Measurements from ENCODE around the gene PLS1. TPM values are rescaled to one million over a fixed set of nuclear protein-coding genes. Genes with fewer than 3 reads are reported as not detected.

PLS1 gene
- total RNA-seq, 1 experiment from 2014 or later: 3.4 TPM

DNA sequence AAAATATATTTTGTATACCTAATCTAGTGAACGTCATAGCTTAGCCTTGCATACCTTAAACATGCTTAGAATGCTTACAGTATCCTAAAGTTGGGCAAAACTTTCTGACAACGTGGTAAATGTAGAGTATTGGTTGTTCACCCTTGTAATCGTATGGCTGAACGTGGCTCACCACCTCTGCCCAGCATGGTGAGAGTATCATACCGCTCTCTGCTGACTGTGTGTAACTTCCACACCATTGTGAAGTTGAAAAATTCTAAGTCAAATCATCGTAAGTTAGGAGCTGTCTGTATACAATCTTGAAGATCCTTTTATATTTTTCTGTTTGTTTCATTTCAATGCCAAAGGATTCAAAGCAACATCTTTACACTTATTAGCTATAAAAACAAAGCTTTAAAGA is 64.2 kb downstream of the PLS1 start:
- H3K27ac ChIP-seq (ENCODE audit: low read length): no peak overlapping the region
- no peaks in the 10 kb centered on the region for H3K79me2 ChIP-seq (ENCODE audit: low read length)
- H3K9me3 ChIP-seq (ENCODE audit: low read length): no peaks in the 10 kb centered on the region
- H3K9me2 ChIP-seq (replicated peaks; ENCODE audit: insufficient read depth, low read length): no peaks in the 10 kb centered on the region
- no peaks in the 10 kb centered on the region for H3K4me1 ChIP-seq (ENCODE audit: low read length)
- H3K4me3 ChIP-seq (ENCODE audit: low read length): no peak overlapping the region
- H3K9ac ChIP-seq (ENCODE audit: low read length): no peak overlapping the region
- H3K36me3 ChIP-seq (ENCODE audit: insufficient read depth, low read length): no peaks in the 10 kb centered on the region
- H4K20me1 ChIP-seq (ENCODE audit: insufficient read depth, low read depth, low read length): no peaks in the 10 kb centered on the region
- H2AFZ ChIP-seq (ENCODE audit: low read length): no peak overlapping the region
- H3K4me2 ChIP-seq (ENCODE audit: low read depth, low read length, poor library complexity, severe bottlenecking): no peak overlapping the region
- DNase-seq: no peak
- no peaks in the 10 kb centered on the region for H3K27me3 ChIP-seq (ENCODE audit: low read length)

DNA sequence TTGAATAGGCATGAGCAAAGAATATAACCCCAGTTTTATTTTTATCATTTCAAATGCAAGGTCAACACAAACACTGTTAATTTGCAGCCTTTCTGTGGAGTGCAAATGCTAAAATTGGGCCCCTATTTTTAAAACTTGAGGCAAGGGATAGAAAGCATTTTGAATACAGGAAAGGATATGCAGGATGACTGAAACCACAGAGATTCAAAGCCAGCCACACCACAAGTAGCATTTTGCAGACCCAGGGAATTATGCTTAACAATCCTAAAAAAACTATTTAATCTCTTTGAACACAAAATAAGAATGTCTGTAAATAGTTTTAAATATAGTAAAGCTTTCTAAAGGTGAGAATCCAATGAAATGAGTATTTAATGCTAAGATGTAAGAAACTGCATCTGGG is 64.7 kb downstream of the PLS1 start:
- no peaks in the 10 kb centered on the region for H3K9me3 ChIP-seq (ENCODE audit: low read length)
- H3K9me2 ChIP-seq (replicated peaks; ENCODE audit: insufficient read depth, low read length): no peaks in the 10 kb centered on the region
- H3K27me3 ChIP-seq (ENCODE audit: low read length): no peaks in the 10 kb centered on the region
- no peak overlapping the region for H3K9ac ChIP-seq (ENCODE audit: low read length)
- H3K4me2 ChIP-seq (ENCODE audit: low read depth, low read length, poor library complexity, severe bottlenecking): no peak overlapping the region
- H3K36me3 ChIP-seq (ENCODE audit: insufficient read depth, low read length): no peaks in the 10 kb centered on the region
- H3K4me3 ChIP-seq (ENCODE audit: low read length): no peak overlapping the region
- H3K27ac ChIP-seq (ENCODE audit: low read length): no peak overlapping the region
- H3K79me2 ChIP-seq (ENCODE audit: low read length): no peaks in the 10 kb centered on the region
- no peak overlapping the region for H2AFZ ChIP-seq (ENCODE audit: low read length)
- DNase-seq: no peak
- no peaks in the 10 kb centered on the region for H4K20me1 ChIP-seq (ENCODE audit: insufficient read depth, low read depth, low read length)
- H3K4me1 ChIP-seq (ENCODE audit: low read length): no peaks in the 10 kb centered on the region

DNA sequence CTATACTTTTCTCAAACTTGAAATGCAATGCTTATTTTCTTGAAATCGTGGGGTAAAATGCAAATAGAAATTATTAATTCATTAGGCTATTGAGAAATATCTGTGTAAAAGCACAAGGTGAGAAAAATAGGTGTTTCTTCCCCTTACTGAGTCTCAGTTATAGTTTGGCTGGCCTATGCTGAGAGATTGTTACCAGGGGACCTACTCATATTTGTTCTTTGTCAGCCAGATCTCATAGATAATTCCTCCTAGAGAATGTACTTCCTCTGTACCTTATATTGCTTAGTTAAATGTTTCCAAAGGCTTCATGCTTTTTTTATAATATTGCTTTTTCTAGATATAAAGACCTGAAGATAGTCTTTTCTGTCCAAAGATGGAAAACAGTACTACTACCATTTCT is 67.7 kb downstream of the PLS1 start:
- Histone ChIP-seq H3K36me3 (ENCODE audit: insufficient read depth, low read length) (no peaks in the 10 kb centered on the region), H3K27me3 (ENCODE audit: low read length) (no peaks in the 10 kb centered on the region), H3K4me1 (ENCODE audit: low read length) (no peaks in the 10 kb centered on the region), H3K79me2 (ENCODE audit: low read length) (no peaks in the 10 kb centered on the region), H3K27ac (ENCODE audit: low read length) (no peak overlapping the region), H3K4me3 (ENCODE audit: low read length) (no peak overlapping the region), H4K20me1 (ENCODE audit: insufficient read depth, low read depth, low read length) (no peaks in the 10 kb centered on the region), H3K9me2 (replicated peaks; ENCODE audit: insufficient read depth, low read length) (no peaks in the 10 kb centered on the region), H3K9ac (ENCODE audit: low read length) (no peak overlapping the region), H3K9me3 (ENCODE audit: low read length) (no peaks in the 10 kb centered on the region), H3K4me2 (ENCODE audit: low read depth, low read length, poor library complexity, severe bottlenecking) (no peak overlapping the region), H2AFZ (ENCODE audit: low read length) (no peak overlapping the region)
- DNase-seq: no peak

DNA sequence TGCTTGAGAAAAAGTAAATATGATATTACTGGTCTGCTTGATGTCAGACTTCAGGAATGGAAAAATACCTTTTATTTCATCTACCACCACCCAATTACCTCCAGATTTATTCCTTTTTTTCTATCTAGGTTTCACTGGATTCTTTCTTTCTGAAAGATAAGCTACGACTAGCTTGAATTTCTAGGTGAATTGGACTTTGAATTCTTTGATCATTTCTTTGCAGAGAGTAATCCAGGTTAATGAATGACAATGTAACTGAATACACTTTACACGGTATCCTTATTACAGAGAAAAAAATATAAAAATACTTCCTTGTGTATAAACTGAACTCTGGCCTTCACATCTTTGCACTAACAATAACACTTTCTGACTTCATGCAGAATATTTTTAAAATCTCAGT is 68.1 kb downstream of the PLS1 start:
- no peak for DNase-seq
- Histone ChIP-seq H4K20me1 (ENCODE audit: insufficient read depth, low read depth, low read length) (no peaks in the 10 kb centered on the region), H2AFZ (ENCODE audit: low read length) (no peak overlapping the region), H3K9me3 (ENCODE audit: low read length) (no peaks in the 10 kb centered on the region), H3K27me3 (ENCODE audit: low read length) (no peaks in the 10 kb centered on the region), H3K4me2 (ENCODE audit: low read depth, low read length, poor library complexity, severe bottlenecking) (no peak overlapping the region), H3K36me3 (ENCODE audit: insufficient read depth, low read length) (no peaks in the 10 kb centered on the region), H3K9ac (ENCODE audit: low read length) (no peak overlapping the region), H3K79me2 (ENCODE audit: low read length) (no peaks in the 10 kb centered on the region), H3K4me3 (ENCODE audit: low read length) (no peak overlapping the region), H3K4me1 (ENCODE audit: low read length) (no peaks in the 10 kb centered on the region), H3K27ac (ENCODE audit: low read length) (no peak overlapping the region), H3K9me2 (replicated peaks; ENCODE audit: insufficient read depth, low read length) (no peaks in the 10 kb centered on the region)

DNA sequence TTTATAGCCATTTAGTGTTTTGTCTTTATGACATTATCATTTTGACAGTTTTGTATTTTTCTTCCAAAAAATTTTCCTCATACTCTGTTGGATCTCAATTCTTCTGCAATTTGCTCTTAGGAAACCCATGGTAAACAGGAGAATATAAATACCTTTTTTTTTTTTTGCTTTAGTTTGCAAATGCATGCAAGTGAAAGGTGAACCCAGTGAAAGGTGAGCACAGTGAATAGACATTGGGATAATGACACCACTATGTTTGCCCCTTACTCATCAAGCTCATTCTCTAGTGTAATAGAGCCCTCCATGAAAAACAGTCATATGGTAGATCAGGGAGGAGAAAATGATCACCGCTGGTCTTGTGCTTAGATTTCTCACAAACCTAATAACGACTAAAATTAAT is 68.6 kb downstream of the PLS1 start:
- H3K9me2 ChIP-seq (replicated peaks; ENCODE audit: insufficient read depth, low read length): no peaks in the 10 kb centered on the region
- no peak overlapping the region for H3K27ac ChIP-seq (ENCODE audit: low read length)
- no peaks in the 10 kb centered on the region for H3K4me1 ChIP-seq (ENCODE audit: low read length)
- H3K9me3 ChIP-seq (ENCODE audit: low read length): no peaks in the 10 kb centered on the region
- H4K20me1 ChIP-seq (ENCODE audit: insufficient read depth, low read depth, low read length): no peaks in the 10 kb centered on the region
- H2AFZ ChIP-seq (ENCODE audit: low read length): no peak overlapping the region
- no peak overlapping the region for H3K4me3 ChIP-seq (ENCODE audit: low read length)
- DNase-seq: no peak
- H3K9ac ChIP-seq (ENCODE audit: low read length): no peak overlapping the region
- H3K27me3 ChIP-seq (ENCODE audit: low read length): no peaks in the 10 kb centered on the region
- H3K79me2 ChIP-seq (ENCODE audit: low read length): no peaks in the 10 kb centered on the region
- H3K4me2 ChIP-seq (ENCODE audit: low read depth, low read length, poor library complexity, severe bottlenecking): no peak overlapping the region
- H3K36me3 ChIP-seq (ENCODE audit: insufficient read depth, low read length): no peaks in the 10 kb centered on the region

DNA sequence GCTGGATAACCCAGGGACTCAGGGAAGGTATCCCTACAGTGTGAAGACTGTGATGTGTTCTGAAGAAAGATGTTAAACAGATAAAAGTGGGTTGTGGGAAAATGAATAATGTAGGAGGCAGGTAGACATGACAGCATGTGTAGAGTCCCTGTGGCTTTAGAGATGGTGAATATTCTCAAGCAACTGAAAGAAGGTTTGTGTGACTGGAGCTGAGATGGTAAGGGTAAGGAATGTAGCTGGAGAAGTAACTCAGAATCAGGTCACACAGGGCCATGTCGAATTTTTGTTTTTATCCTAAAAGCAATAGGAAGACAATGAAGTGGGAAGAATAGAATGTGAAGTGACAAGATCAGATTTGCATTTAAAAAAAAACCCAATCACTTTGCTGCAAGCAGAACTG is 73.9 kb downstream of the PLS1 start:
- no peak overlapping the region for H3K4me3 ChIP-seq (ENCODE audit: low read length)
- no peak overlapping the region for H3K4me2 ChIP-seq (ENCODE audit: low read depth, low read length, poor library complexity, severe bottlenecking)
- DNase-seq: no peak
- H3K27ac ChIP-seq (ENCODE audit: low read length): no peak overlapping the region
- H3K79me2 ChIP-seq (ENCODE audit: low read length): no peaks in the 10 kb centered on the region
- H3K4me1 ChIP-seq (ENCODE audit: low read length): no peaks in the 10 kb centered on the region
- no peaks in the 10 kb centered on the region for H3K9me2 ChIP-seq (replicated peaks; ENCODE audit: insufficient read depth, low read length)
- no peaks in the 10 kb centered on the region for H4K20me1 ChIP-seq (ENCODE audit: insufficient read depth, low read depth, low read length)
- H3K9me3 ChIP-seq (ENCODE audit: low read length): no peaks in the 10 kb centered on the region
- no peak overlapping the region for H2AFZ ChIP-seq (ENCODE audit: low read length)
- no peak overlapping the region for H3K9ac ChIP-seq (ENCODE audit: low read length)
- H3K27me3 ChIP-seq (ENCODE audit: low read length): no peaks in the 10 kb centered on the region
- H3K36me3 ChIP-seq (ENCODE audit: insufficient read depth, low read length): no peaks in the 10 kb centered on the region

DNA sequence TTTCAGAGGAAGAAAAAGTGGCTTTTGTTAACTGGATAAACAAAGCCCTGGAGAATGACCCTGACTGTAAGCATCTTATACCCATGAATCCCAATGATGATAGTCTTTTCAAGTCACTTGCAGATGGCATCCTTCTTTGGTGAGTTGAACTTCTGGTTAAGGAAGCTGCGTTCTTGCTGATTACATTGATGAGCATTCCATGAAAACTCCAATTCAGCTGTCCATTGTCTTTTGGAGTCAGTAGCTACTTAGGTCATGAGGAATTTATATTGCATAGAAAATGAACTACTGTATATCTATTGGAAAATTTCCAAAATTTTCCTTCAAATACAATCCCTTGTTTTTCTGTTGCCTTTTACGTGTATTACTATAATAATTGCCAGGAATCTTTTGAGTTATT is 80.0 kb downstream of the PLS1 start:
- Histone ChIP-seq H3K36me3 (ENCODE audit: insufficient read depth, low read length) (no peaks in the 10 kb centered on the region), H2AFZ (ENCODE audit: low read length) (no peak overlapping the region), H3K27me3 (ENCODE audit: low read length) (no peaks in the 10 kb centered on the region), H3K79me2 (ENCODE audit: low read length) (no peaks in the 10 kb centered on the region), H3K9ac (ENCODE audit: low read length) (no peak overlapping the region), H3K4me2 (ENCODE audit: low read depth, low read length, poor library complexity, severe bottlenecking) (no peak overlapping the region), H3K27ac (ENCODE audit: low read length) (no peak overlapping the region), H3K4me1 (ENCODE audit: low read length) (no peaks in the 10 kb centered on the region), H4K20me1 (ENCODE audit: insufficient read depth, low read depth, low read length) (no peaks in the 10 kb centered on the region), H3K9me2 (replicated peaks; ENCODE audit: insufficient read depth, low read length) (no peaks in the 10 kb centered on the region), H3K9me3 (ENCODE audit: low read length) (no peaks in the 10 kb centered on the region), H3K4me3 (ENCODE audit: low read length) (no peak overlapping the region)
- no peak for DNase-seq

DNA sequence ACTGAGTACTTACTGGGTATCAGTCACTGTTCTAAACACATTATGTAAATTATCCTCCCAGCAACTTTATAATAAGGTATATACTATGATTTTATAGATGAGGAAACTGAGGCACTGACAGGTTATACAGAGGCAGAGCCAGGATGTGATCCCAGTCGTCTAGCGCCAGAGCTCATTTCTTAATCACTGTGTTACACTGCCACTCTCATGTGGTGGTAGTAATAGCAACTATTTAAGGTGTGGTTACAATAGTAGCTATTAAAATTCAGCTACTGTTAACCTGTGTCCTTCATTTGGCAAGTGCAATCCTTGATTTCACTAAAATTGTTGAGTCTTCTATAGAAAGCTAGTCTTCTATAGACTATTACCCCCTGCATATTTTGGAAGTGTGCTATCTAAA is 84.5 kb downstream of the PLS1 start:
- no peaks in the 10 kb centered on the region for H3K36me3 ChIP-seq (ENCODE audit: insufficient read depth, low read length)
- H3K79me2 ChIP-seq (ENCODE audit: low read length): no peaks in the 10 kb centered on the region
- DNase-seq: peak; percentile 42
- H2AFZ ChIP-seq (ENCODE audit: low read length): no peak overlapping the region
- H3K4me1 ChIP-seq (ENCODE audit: low read length): no peaks in the 10 kb centered on the region
- H3K9me2 ChIP-seq (replicated peaks; ENCODE audit: insufficient read depth, low read length): no peaks in the 10 kb centered on the region
- no peak overlapping the region for H3K27ac ChIP-seq (ENCODE audit: low read length)
- H3K4me2 ChIP-seq (ENCODE audit: low read depth, low read length, poor library complexity, severe bottlenecking): no peak overlapping the region
- no peak overlapping the region for H3K4me3 ChIP-seq (ENCODE audit: low read length)
- H3K9me3 ChIP-seq (ENCODE audit: low read length): no peaks in the 10 kb centered on the region
- no peak overlapping the region for H3K9ac ChIP-seq (ENCODE audit: low read length)
- no peaks in the 10 kb centered on the region for H3K27me3 ChIP-seq (ENCODE audit: low read length)
- H4K20me1 ChIP-seq (ENCODE audit: insufficient read depth, low read depth, low read length): no peaks in the 10 kb centered on the region

DNA sequence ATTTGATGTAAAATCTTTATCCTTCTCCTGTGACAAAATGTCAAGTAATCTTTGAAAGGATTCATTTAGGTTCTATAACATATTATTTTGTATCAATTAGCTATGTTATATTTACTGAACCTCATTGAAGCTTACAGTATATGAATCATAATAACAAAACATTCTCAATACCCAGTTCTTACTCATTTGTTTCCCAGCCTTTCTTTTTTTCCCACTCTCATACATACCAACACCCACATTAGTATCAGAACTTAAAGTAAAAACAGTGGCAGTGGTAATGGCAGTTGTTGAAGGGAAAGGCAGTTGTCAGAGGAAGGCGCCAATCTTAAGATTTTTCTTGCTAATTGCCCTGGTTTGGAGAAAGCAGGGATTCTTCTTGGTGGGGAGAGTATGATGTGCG is 94.4 kb downstream of the PLS1 start:
- no peak overlapping the region for H3K9ac ChIP-seq (ENCODE audit: low read length)
- H3K9me3 ChIP-seq (ENCODE audit: low read length): no peaks in the 10 kb centered on the region
- no peak overlapping the region for H3K4me3 ChIP-seq (ENCODE audit: low read length)
- H3K9me2 ChIP-seq (replicated peaks; ENCODE audit: insufficient read depth, low read length): no peaks in the 10 kb centered on the region
- no peak for DNase-seq
- H3K36me3 ChIP-seq (ENCODE audit: insufficient read depth, low read length): no peaks in the 10 kb centered on the region
- no peak overlapping the region for H3K4me2 ChIP-seq (ENCODE audit: low read depth, low read length, poor library complexity, severe bottlenecking)
- H3K79me2 ChIP-seq (ENCODE audit: low read length): no peaks in the 10 kb centered on the region
- no peaks in the 10 kb centered on the region for H3K27me3 ChIP-seq (ENCODE audit: low read length)
- H2AFZ ChIP-seq (ENCODE audit: low read length): no peak overlapping the region
- no peaks in the 10 kb centered on the region for H3K4me1 ChIP-seq (ENCODE audit: low read length)
- no peaks in the 10 kb centered on the region for H4K20me1 ChIP-seq (ENCODE audit: insufficient read depth, low read depth, low read length)
- no peak overlapping the region for H3K27ac ChIP-seq (ENCODE audit: low read length)
